Loucy (cell line): ENCODE results near the gene ACOXL.

Experiments used
- H2AFZ ChIP-seq: fragments of 200-600 bp; sonication (generic); 2 replicates; pipeline ENCODE4 v1.6.0; 2016; ENCODE audit warnings: antibody characterized with exemption, mild to moderate bottlenecking, low read length, moderate library complexity
- H3F3A ChIP-seq: fragments of 200-600 bp; 2 replicates; pipeline ENCODE4 v1.6.0; 2016; ENCODE audit warnings: antibody characterized with exemption, low read depth, mild to moderate bottlenecking
- H3K27me3 ChIP-seq: fragments of 200-600 bp; sonication (generic); 2 replicates; pipeline ENCODE4 v1.6.1; 2014; ENCODE audit warnings: low read length, mild to moderate bottlenecking; ENCODE audit not compliant: insufficient read depth, poor library complexity, severe bottlenecking
- H3K36me3 ChIP-seq: fragments of 200-600 bp; sonication (generic); 2 replicates; pipeline ENCODE4 v1.6.1; 2016; ENCODE audit warnings: low read length; ENCODE audit not compliant: insufficient read depth
- H3K4me1 ChIP-seq: fragments of 200-600 bp; sonication (generic); 2 replicates; pipeline ENCODE4 v1.5.1; 2014; ENCODE audit warnings: low read length, mild to moderate bottlenecking; ENCODE audit not compliant: insufficient read depth, poor library complexity, severe bottlenecking
- H3K4me2 ChIP-seq: fragments of 200-600 bp; sonication (generic); 2 replicates; pipeline ENCODE4 v1.6.0; 2014; ENCODE audit warnings: antibody characterized with exemption, low read length, low read depth, mild to moderate bottlenecking; ENCODE audit not compliant: poor library complexity, severe bottlenecking
- H3K4me3 ChIP-seq: fragments of 200-600 bp; sonication (generic); 2 replicates; pipeline ENCODE4 v1.5.1; 2014; ENCODE audit warnings: low read length, mild to moderate bottlenecking, mixed read lengths; ENCODE audit not compliant: poor library complexity, severe bottlenecking
- H3K79me2 ChIP-seq: fragments of 200-600 bp; sonication (generic); 2 replicates; pipeline ENCODE4 v1.6.1; 2014; ENCODE audit warnings: low read length; ENCODE audit not compliant: insufficient read depth
- H3K9ac ChIP-seq: fragments of 200-600 bp; sonication (generic); 2 replicates; pipeline ENCODE4 v1.6.0; 2014; ENCODE audit warnings: mild to moderate bottlenecking, low read depth, low read length, moderate library complexity; ENCODE audit not compliant: poor library complexity, severe bottlenecking
- H3K9me2 ChIP-seq: fragments of 200-600 bp; sonication (generic); replicated peaks from 2 replicates; pipeline ENCODE4 v1.6.1; 2016; ENCODE audit warnings: low read depth, low read length, mixed read lengths
- H3K9me3 ChIP-seq: fragments of 200-600 bp; sonication (generic); 2 replicates; pipeline ENCODE4 v1.6.1; 2014; ENCODE audit warnings: mild to moderate bottlenecking, antibody characterized with exemption, low read length, low read depth; ENCODE audit not compliant: insufficient read depth
- H4K20me1 ChIP-seq: fragments of 200-600 bp; sonication (generic); 2 replicates; pipeline ENCODE4 v1.6.0; 2014; ENCODE audit warnings: antibody characterized with exemption, low read length, mild to moderate bottlenecking; ENCODE audit not compliant: insufficient read depth, poor library complexity, severe bottlenecking
- EZH2phosphoT487 ChIP-seq: fragments of 200-600 bp; IDR thresholded peaks from 2 replicates; pipeline ENCODE4 v1.6.1; 2018; ENCODE audit warnings: antibody characterized with exemption, mild to moderate bottlenecking, moderate library complexity, borderline replicate concordance
- TF ChIP-seq, protein P1 (sequence below): fragments of 200-600 bp; sonication (generic); conservative IDR thresholded peaks from 2 replicates; pipeline ENCODE4 v1.5.1; 2014; ENCODE audit warnings: mild to moderate bottlenecking, antibody characterized with exemption, low read length

Gene ACOXL

GRCh38 chr2:110900191-110900590 is 167.8 kb downstream of the ACOXL start:
- Histone ChIP-seq H4K20me1 (no peaks in the 10 kb centered on the region), H3K4me2 (no peak overlapping the region), H3F3A (no peaks in the 10 kb centered on the region), H3K79me2 (no peaks in the 10 kb centered on the region), H3K4me1 (peaks cover 23% of the 10 kb centered on the region), H2AFZ (no peak overlapping the region), H3K27me3 (no peaks in the 10 kb centered on the region), H3K36me3 (no peaks in the 10 kb centered on the region), H3K9me2 (no peaks in the 10 kb centered on the region), H3K4me3 (no peak overlapping the region), H3K9me3 (peaks cover 4% of the 10 kb centered on the region; the same call in 1 of the 2 replicates), H3K9ac (no peak overlapping the region)
- TF ChIP-seq, protein P1, sequence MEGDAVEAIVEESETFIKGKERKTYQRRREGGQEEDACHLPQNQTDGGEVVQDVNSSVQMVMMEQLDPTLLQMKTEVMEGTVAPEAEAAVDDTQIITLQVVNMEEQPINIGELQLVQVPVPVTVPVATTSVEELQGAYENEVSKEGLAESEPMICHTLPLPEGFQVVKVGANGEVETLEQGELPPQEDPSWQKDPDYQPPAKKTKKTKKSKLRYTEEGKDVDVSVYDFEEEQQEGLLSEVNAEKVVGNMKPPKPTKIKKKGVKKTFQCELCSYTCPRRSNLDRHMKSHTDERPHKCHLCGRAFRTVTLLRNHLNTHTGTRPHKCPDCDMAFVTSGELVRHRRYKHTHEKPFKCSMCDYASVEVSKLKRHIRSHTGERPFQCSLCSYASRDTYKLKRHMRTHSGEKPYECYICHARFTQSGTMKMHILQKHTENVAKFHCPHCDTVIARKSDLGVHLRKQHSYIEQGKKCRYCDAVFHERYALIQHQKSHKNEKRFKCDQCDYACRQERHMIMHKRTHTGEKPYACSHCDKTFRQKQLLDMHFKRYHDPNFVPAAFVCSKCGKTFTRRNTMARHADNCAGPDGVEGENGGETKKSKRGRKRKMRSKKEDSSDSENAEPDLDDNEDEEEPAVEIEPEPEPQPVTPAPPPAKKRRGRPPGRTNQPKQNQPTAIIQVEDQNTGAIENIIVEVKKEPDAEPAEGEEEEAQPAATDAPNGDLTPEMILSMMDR = no peak
- TF ChIP-seq EZH2phosphoT487 = no peak

DNA sequence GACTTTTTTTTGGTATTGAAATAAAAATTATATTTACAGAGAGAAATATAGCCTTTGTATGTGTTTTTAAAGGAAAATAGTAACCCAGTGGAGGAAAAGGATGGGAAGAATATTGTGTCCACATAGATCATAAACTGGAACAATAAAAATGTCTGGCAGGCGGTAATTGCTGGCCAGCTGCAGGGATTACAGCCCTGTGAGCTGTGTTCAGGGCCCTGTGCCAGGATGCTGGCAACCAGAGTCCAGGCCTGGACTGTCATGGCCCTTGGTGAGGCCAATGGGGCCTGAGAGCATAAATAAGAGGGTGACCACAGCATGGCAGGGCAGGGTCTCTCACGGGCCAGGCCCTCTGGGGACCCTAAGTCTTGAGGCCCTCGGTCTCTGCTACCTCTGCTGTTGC is 171.2 kb downstream of the ACOXL start:
- Histone ChIP-seq H3K79me2 (no peaks in the 10 kb centered on the region), H3K27me3 (no peaks in the 10 kb centered on the region), H2AFZ (no peak overlapping the region), H3K4me1 (peaks cover 24% of the 10 kb centered on the region), H3K9me3 (no peaks in the 10 kb centered on the region), H3F3A (no peaks in the 10 kb centered on the region), H3K36me3 (no peaks in the 10 kb centered on the region), H4K20me1 (no peaks in the 10 kb centered on the region), H3K4me2 (no peak overlapping the region), H3K4me3 (no peak overlapping the region), H3K9me2 (no peaks in the 10 kb centered on the region), H3K9ac (no peak overlapping the region)
- TF ChIP-seq EZH2phosphoT487 = no peak
- TF ChIP-seq, protein P1 = no peak

- no peaks in the 10 kb centered on the region for H3K9me3 ChIP-seq
These were observed 171.9 kb downstream of the ACOXL start for GRCh38 chr2:110904116-110904778.

More at GRCh38 chr2:110904116-110904778, 171.9 kb downstream of the ACOXL start:
- Histone ChIP-seq H3K4me1 (peaks cover 24% of the 10 kb centered on the region), H3K27me3 (no peaks in the 10 kb centered on the region), H4K20me1 (no peaks in the 10 kb centered on the region), H3K9ac (no peak overlapping the region), H3F3A (no peaks in the 10 kb centered on the region), H3K9me2 (no peaks in the 10 kb centered on the region), H3K4me3 (peak overlapping the region; percentile 10), H3K36me3 (no peaks in the 10 kb centered on the region), H2AFZ (no peak overlapping the region), H3K79me2 (no peaks in the 10 kb centered on the region), H3K4me2 (peak overlapping the region; percentile 27)
- TF ChIP-seq, protein P1 = no peak; the same call in 1 of the 2 replicates
- no peak for TF ChIP-seq EZH2phosphoT487
